ENCODE results near the gene EGLN3. TPM values are rescaled to one million over a fixed set of nuclear protein-coding genes. Genes with fewer than 3 reads are reported as not detected.

Gene EGLN3
- total RNA-seq, 1 experiment from 2014 or later, result 3.6 TPM

DNA sequence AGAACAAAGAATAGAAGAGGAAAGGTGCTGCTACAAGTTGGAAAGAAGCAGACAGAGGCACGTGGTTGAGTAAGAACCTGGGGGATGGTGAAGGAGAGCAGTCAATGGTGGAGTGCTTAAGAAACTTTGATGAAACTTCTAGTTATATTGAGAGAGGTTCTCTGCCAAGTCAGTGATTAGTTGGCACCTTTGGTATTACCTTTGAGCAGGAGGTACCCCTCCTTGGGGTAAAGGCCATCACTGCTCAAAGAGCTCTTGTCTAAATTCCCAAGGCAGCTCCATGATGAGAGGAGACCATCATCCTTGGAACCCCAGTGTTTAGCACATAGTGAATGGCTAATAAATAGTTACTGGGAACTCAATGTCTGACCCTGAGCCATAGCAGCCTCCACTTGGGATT lies 1.7 kb upstream of the EGLN3 start:
- Histone ChIP-seq H3K9me3 (ENCODE audit: control insufficient read depth, insufficient read depth, low read depth, low read length) (no peaks in the 10 kb centered on the region), H3K4me3 (ENCODE audit: low read depth in 2 of 2, low read length in 2 of 2) (no peak overlapping the region), H3K27ac (ENCODE audit: low read length) (no peak overlapping the region), H3K27me3 (ENCODE audit: control insufficient read depth, insufficient read depth, low read length) (peaks cover 13% of the 10 kb centered on the region), H3K4me1 (ENCODE audit: control insufficient read depth, insufficient read depth, low read length) (no peaks in the 10 kb centered on the region), H3K36me3 (ENCODE audit: control insufficient read depth, insufficient read depth, low read length) (no peaks in the 10 kb centered on the region)
- no peak for DNase-seq (ENCODE audit: low read depth, low spot score)
- BruUV-seq (replicated peaks), result no TSS peak
- in situ Hi-C loops (cut with HindIII; ENCODE audit: low pct_unique_long_range_greater_than_20kb, low sequenced_read_pairs), result no loop called here
- CTCF ChIA-PET, result no interaction called here
- POLR2A ChIA-PET, result no interaction called here
- ATAC-seq, result no peak
- intact Hi-C loops (cut with micrococcal nuclease; ENCODE audit: unreplicated experiment), result no loop called here
- TF ChIP-seq POLR2AphosphoS5 (IDR thresholded peaks at IDR 0.05; ENCODE audit: low read depth, low read length) (no peak), TCF7L2 (IDR thresholded peaks at IDR 0.05; ENCODE audit: low read depth, low read length) (no peak), SIN3A (IDR thresholded peaks at IDR 0.05; ENCODE audit: borderline replicate concordance, insufficient read depth, low read depth, low read length) (no peak)
- TF ChIP-seq, protein P1, sequence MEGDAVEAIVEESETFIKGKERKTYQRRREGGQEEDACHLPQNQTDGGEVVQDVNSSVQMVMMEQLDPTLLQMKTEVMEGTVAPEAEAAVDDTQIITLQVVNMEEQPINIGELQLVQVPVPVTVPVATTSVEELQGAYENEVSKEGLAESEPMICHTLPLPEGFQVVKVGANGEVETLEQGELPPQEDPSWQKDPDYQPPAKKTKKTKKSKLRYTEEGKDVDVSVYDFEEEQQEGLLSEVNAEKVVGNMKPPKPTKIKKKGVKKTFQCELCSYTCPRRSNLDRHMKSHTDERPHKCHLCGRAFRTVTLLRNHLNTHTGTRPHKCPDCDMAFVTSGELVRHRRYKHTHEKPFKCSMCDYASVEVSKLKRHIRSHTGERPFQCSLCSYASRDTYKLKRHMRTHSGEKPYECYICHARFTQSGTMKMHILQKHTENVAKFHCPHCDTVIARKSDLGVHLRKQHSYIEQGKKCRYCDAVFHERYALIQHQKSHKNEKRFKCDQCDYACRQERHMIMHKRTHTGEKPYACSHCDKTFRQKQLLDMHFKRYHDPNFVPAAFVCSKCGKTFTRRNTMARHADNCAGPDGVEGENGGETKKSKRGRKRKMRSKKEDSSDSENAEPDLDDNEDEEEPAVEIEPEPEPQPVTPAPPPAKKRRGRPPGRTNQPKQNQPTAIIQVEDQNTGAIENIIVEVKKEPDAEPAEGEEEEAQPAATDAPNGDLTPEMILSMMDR (IDR thresholded peaks at IDR 0.05), result no peak
- TF ChIP-seq, protein P2, sequence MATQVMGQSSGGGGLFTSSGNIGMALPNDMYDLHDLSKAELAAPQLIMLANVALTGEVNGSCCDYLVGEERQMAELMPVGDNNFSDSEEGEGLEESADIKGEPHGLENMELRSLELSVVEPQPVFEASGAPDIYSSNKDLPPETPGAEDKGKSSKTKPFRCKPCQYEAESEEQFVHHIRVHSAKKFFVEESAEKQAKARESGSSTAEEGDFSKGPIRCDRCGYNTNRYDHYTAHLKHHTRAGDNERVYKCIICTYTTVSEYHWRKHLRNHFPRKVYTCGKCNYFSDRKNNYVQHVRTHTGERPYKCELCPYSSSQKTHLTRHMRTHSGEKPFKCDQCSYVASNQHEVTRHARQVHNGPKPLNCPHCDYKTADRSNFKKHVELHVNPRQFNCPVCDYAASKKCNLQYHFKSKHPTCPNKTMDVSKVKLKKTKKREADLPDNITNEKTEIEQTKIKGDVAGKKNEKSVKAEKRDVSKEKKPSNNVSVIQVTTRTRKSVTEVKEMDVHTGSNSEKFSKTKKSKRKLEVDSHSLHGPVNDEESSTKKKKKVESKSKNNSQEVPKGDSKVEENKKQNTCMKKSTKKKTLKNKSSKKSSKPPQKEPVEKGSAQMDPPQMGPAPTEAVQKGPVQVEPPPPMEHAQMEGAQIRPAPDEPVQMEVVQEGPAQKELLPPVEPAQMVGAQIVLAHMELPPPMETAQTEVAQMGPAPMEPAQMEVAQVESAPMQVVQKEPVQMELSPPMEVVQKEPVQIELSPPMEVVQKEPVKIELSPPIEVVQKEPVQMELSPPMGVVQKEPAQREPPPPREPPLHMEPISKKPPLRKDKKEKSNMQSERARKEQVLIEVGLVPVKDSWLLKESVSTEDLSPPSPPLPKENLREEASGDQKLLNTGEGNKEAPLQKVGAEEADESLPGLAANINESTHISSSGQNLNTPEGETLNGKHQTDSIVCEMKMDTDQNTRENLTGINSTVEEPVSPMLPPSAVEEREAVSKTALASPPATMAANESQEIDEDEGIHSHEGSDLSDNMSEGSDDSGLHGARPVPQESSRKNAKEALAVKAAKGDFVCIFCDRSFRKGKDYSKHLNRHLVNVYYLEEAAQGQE (IDR thresholded peaks at IDR 0.05; ENCODE audit: insufficient read depth in 1 of 2, low read depth in 2 of 2, low read length in 1 of 2), result no peak

DNA sequence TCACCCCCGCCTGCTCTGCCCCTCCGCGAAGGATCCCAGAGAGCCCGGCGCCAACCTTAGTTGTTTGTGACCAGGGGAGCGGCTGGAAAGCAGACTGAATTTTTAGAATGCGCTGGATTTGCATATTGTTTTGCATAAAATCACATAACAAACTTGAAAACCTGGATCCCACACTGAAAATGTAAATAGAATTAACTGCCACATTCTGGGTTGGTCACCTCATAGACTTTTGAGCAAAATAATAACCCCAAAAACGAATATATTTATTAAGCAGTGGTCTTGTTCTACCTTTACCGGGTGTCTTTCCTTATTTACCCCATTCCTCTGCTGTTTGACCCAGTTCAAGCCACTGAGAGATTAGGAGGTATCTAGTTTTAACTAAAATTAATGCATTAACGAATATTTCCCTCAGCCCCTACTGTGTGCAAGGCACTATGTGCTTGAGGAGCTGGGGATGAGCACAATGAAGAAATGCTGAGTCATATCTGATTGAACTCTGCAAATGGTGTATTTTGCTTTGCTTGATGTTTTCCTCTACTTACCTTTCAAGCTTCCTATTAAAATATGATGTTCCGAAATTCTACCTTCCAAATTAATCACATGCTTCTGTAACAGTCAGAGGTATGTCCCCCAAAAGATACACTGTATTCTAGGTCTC lies 438 bp upstream of the EGLN3 start:
- Histone ChIP-seq H3K4me1 (ENCODE audit: control insufficient read depth, insufficient read depth, low read length) (no peaks in the 10 kb centered on the region), H3K27ac (ENCODE audit: low read length) (no peak overlapping the region), H3K27me3 (ENCODE audit: control insufficient read depth, insufficient read depth, low read length) (peaks cover 13% of the 10 kb centered on the region), H3K4me3 (ENCODE audit: low read depth in 2 of 2, low read length in 2 of 2) (peak overlapping the region; percentile 57 to 64), H3K9me3 (ENCODE audit: control insufficient read depth, insufficient read depth, low read depth, low read length) (no peaks in the 10 kb centered on the region), H3K36me3 (ENCODE audit: control insufficient read depth, insufficient read depth, low read length) (no peaks in the 10 kb centered on the region)
- ATAC-seq (no peak), DNase-seq (ENCODE audit: low read depth, low spot score) (no peak)
- TF ChIP-seq, protein P2 (IDR thresholded peaks at IDR 0.05; ENCODE audit: insufficient read depth in 1 of 2, low read depth in 2 of 2, low read length in 1 of 2), result no peak
- TF ChIP-seq SIN3A (IDR thresholded peaks at IDR 0.05; ENCODE audit: borderline replicate concordance, insufficient read depth, low read depth, low read length) (no peak), POLR2AphosphoS5 (IDR thresholded peaks at IDR 0.05; ENCODE audit: low read depth, low read length) (no peak), TCF7L2 (IDR thresholded peaks at IDR 0.05; ENCODE audit: low read depth, low read length) (no peak)
- TF ChIP-seq, protein P1 (IDR thresholded peaks at IDR 0.05), result no peak
- CTCF ChIA-PET, result no interaction called here
- in situ Hi-C loops (cut with HindIII; ENCODE audit: low pct_unique_long_range_greater_than_20kb, low sequenced_read_pairs) (no loop called here), intact Hi-C loops (cut with micrococcal nuclease; ENCODE audit: unreplicated experiment) (no loop called here)
- POLR2A ChIA-PET, result no interaction called here
- no TSS peak for BruUV-seq (replicated peaks)
